DOHH2 (cell line): Measurements from ENCODE around the gene C2orf78.

Experiments
- CTCF ChIP-seq: fragments of 200-600 bp; sonication (generic); IDR thresholded peaks from one replicate; pipeline ENCODE4 v1.5.1; 2014; ENCODE audit warnings: antibody characterized with exemption, mild to moderate bottlenecking, low read depth, low read length; ENCODE audit not compliant: poor library complexity, severe bottlenecking
- EZH2phosphoT487 ChIP-seq: fragments of 200-600 bp; sonication (generic); IDR thresholded peaks from 2 replicates; pipeline ENCODE4 v1.6.1; 2017; ENCODE audit warnings: borderline replicate concordance, mild to moderate bottlenecking, antibody characterized with exemption, low read length, moderate library complexity, mixed read lengths

- TF ChIP-seq CTCF: no peak
- TF ChIP-seq EZH2phosphoT487: no peak
Observed at GRCh38 chr2:73850009-73850408, 66.0 kb downstream of the C2orf78 start.
